ENCODE results near the gene ENOX2.

Gene ENOX2

DNA sequence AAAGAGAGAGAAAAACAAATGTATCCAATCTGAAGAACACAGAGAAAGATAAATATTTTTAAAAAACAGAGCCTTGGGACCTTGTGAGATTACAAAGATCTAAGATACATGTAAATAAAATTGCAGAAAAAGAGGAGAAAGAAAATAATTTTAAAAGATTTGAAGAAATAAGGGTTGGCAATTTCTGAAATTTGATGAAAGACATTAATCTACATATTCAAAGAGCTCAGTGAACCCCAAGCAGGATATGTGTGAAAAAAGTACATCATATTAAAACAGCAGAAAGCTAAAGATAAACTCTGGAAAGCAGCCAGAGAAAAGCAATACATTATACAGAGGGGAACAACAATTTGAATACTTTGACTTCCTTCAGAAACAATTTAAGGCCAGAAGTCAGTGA is 244.7 kb downstream of the ENOX2 start:
- no peak for DNase-seq (ENCODE audit: low read depth, low spot score)
- no peak overlapping the region for H3K27ac ChIP-seq

DNA sequence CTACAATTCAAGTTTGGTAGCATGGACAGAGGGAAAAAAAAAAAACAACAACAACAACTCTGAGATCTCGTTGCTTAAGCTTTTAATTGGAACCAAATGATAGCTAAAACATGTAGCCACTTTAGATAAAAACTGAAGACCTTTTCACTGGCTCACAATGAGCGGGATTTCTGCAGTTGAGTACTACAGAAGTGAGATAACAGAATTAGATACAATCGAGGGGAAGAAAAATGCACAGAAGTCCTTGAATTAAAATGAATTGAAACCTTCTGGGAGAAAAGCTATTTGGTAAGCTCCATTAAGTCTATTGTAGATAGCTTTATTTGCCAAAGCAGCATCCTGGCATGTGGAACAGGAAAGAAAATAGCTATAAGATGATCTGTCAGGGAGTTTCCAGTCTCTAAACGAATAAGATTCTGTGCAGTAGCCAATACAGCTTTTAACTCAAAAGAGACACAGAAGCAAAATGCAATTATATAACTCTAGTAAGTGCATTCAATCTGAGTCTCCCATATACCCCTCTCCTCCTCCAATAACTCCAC is 248.5 kb downstream of the ENOX2 start:
- no peak overlapping the region for H3K27ac ChIP-seq
- no peak for DNase-seq (ENCODE audit: low read depth, low spot score)

DNA sequence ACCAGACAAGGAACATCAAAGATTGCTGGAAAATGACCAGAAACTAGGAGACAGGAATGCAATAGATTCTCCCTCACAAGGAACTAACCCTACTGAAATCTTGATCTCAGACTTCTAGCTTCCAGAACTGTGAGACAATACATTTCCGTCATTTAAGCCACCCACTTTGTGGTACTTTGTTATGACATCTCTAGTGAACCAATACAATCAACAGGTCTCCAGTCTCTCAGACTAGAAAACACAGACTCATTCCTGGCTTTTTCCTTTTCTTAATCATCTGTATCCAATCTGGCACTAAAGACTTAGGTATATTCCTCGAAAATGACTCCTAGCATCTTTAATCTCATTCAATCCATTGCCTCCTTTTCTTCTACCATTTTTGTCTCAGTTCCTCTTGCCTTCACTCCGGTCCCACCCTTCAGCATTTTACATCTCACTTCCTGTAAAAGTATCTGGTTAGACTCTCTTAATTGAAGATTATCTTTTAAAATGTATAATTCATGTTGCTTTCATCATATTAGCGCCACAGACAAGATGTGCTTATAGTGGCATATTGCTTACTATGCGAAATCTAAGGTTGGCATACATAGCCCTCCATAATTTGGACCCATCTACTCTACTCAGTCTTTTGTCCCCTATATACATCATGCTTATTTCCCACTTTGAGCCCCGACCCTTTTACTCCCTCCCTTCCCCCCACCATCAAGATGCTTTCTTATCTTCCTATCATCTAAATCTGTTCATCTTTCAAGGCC is 250.0 kb downstream of the ENOX2 start:
- DNase-seq (ENCODE audit: low read depth, low spot score): no peak
- H3K27ac ChIP-seq: no peak overlapping the region

DNA sequence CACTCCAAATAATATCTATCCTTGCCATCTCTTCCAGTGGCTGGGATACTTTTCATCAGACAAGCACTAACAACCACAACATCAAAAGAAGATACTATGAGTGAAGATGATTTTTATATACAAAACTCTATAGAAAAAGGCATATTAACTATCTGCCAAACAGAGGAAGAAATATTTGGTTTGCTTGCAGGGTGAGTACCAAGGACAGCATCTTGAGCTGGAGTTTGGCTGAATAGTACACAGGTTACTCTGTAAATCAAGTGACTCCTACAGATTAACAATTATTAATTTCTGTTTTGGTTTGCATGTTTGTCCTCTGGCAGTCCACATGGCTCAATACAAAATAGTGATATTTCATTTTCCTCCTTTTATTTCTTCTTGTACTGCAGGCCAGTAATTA is 253.3 kb downstream of the ENOX2 start:
- no peak for DNase-seq (ENCODE audit: low read depth, low spot score)

DNA sequence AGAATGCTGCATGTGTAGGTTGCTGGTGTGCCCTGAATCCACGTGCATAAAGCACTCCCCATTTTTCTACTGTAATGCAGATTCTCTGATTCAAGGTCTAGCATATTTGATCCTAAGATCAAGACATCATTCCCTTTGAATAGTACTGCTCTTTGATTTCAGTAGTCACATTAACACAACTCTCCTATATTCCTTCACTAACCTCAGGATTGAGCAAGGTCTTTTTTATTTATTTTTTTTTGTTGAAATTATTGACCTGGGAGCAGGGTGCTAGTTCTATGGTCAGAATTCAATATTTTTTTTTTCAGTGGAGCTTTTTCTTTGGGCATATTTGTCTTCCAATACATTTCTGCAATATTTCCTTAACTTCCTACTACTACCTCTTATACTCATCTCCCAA is 255.5 kb downstream of the ENOX2 start:
- no peak for DNase-seq (ENCODE audit: low read depth, low spot score)
- H3K27ac ChIP-seq: no peak overlapping the region

More for the DNA sequence above, 253.3 kb downstream of the ENOX2 start:
- H3K27ac ChIP-seq: no peak overlapping the region

DNA sequence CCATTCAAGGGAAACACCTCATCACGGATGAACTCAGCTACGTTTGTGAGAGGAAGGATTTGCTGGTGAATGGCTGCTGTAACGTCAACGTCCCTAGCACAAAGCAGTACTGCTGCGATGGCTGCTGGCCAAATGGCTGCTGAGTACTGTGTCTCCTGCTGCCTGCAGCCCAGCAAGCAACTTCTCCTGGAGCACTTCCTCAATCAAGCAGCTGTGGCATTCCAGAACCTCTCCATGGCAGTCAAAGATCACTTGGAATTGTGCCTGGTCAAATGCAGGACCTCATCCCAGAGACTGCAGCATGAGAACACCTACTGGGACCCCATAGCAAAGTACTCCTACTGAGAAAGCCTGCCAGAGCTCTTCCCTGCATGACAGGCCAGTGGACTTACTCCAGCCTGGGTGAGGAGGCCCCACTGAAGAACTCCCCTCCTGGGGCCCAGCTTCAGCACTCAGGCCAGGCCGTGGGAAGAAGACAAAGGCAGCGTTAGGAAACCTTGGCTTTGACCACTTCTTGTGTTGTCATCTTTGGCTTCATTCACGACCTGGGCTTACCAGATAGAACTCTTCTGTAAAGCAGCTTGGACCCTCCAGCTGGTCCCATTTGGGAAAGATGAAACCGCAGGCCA is 256.9 kb downstream of the ENOX2 start:
- no peak for DNase-seq (ENCODE audit: low read depth, low spot score)
- no peak overlapping the region for H3K27ac ChIP-seq

DNA sequence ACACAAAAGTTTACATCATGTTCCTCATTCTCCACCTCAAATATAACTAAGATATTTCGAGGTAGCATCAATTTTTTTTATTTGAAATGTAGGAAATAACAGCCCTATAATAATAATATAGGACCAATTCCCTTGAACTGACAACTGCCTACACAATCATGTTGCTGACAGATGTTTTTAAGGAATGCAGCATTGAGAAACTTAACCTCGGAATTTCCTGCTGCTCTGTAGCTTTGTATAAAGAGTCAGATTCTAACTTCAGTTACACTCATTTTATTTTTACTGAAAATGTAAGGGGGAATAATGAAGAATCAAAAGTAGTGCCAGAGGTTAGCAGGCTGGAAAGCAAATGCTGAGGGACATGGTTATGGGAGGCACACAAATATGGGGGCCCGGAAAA is 265.4 kb downstream of the ENOX2 start:
- H3K27ac ChIP-seq: no peak overlapping the region
- DNase-seq (ENCODE audit: low read depth, low spot score): no peak

DNA sequence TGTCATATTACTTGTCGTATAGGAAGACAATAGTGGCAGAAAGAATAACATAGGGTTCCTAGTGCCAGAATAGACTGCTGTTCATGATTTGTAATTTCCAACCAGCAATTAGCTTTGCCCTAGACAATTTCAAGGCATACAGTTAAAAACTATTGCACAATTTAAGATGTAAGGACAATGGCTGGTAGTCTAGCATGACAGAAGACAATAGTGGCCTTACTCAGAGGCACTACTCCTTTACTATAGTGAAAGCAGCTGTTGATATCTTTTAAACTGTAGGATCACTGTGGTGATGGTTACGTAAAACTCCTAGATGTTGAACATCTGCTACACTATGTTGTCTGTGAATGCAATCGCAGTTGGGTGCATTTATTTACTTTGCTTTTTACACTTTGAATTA is 266.7 kb downstream of the ENOX2 start:
- no peak overlapping the region for H3K27ac ChIP-seq
- no peak for DNase-seq (ENCODE audit: low read depth, low spot score)

DNA sequence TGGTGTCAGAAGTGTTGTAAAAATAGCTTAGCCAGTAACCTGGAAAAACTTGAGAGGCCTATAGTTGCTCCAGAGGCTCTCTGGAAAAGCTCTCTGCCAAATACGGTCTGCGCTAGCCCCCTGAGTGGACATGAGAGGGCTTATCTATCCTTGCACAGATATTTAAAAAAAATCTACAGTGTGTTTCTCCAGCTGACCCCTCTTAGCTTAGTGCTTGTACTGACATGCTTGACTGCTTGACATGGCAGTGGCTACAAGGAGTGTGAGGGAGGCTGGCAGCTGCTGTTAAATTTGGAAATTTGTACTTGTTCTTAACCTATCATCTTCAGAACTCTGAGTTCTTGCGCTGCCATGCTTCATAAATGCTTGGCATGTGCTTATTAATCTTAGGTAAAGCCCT is 272.0 kb downstream of the ENOX2 start:
- no peak overlapping the region for H3K27ac ChIP-seq

DNA sequence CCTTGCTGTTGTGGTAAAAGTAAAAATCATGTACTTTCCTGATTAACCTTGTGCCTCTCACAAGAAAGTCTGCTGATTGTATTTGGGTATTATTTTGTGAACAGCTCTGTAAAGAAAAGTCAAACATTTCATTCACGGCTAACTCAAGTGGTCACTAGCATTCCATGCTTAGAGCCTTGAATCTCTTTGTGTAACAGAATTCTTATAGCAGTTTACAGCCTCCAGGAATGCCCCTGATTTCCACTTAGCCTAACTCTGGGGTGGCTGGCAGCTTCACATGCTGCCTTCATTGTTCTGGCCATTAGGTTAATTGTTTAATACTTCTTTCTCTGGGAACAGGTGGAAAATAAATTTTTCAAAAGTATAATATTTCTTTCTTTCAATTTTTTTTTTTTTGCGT is 274.5 kb downstream of the ENOX2 start:
- H3K27ac ChIP-seq: no peak overlapping the region
- DNase-seq (ENCODE audit: low read depth, low spot score): no peak

More for the DNA sequence above, 272.0 kb downstream of the ENOX2 start:
- DNase-seq (ENCODE audit: low read depth, low spot score): no peak

DNA sequence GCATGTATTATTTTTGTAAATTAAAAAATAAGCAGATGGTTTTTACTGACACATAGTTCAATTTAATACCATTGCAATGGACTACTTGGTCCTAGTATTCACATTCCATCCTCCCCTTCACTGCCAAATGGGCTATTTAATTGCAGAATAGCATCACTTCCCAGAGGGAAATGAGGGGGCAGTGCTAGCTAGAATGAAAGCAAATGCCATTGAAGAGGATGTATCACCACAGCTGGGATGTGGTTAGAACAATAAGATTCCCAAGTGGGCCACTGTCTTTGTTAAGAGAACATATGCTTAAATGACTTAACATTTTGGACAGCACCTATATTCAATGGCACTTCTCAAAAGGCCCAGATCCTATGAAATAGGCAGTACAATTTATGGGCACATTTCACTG is 276.5 kb downstream of the ENOX2 start:
- no peak overlapping the region for H3K27ac ChIP-seq
- DNase-seq (ENCODE audit: low read depth, low spot score): no peak

DNA sequence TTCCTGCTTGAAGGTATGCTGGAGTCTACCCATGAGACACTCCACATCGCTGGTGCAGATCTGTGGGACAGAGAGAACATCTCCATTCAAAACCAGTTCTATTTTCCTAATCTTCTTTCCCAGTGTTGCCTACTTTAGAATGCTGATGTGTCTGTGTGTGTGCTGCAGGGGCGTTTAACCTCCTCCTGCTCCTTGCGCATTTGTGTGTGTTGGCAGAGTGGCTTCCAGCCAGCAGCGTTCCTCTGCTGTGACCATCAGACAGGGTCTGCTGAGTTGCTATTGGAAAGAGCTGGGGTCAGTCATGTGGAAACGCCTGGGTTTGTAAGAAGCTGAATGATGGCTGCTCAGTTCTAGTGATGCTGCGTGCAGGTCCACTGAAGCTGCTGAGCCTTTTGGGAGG is 277.6 kb downstream of the ENOX2 start:
- DNase-seq (ENCODE audit: low read depth, low spot score): no peak
- H3K27ac ChIP-seq: no peak overlapping the region

DNA sequence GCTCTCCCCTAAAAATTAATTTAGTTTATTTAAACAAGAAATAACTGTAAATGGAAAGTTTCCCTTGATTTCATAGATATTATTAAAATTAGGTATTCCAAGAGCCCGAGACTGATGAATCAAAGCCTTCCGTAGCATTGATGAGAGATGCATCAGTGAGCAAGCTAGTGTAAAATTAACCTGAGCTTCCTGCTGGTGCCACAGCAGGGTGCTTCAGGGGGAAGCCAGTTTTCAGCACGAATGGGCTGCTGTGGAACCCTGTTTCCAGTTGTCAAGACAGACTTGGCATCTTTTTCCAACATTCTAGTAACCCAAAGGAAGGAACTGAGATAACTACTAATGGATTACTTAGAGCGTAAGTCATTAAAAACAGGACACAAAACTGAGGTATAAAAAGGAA is 279.5 kb downstream of the ENOX2 start:
- no peak for DNase-seq (ENCODE audit: low read depth, low spot score)
- H3K27ac ChIP-seq: no peak overlapping the region

DNA sequence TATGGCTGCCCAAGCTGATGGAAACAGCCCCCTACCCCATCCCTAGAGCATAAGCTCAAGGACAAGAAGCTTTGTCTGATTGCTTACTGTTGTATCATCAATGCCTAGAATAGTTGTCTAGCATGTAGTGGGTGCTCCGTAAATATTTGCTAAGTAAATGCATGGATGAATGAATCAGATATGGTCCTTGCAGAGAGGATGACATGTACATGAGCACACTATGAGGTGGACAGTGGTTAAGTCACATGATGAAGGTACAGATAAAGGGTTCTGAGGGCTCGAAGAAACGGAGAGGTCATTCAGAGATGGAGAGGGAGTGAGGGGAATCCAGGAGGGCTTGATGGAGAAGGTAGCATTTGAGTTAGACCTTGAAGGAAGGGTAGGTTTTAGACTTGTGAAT is 287.1 kb downstream of the ENOX2 start:
- H3K27ac ChIP-seq: no peak overlapping the region
- no peak for DNase-seq (ENCODE audit: low read depth, low spot score)

DNA sequence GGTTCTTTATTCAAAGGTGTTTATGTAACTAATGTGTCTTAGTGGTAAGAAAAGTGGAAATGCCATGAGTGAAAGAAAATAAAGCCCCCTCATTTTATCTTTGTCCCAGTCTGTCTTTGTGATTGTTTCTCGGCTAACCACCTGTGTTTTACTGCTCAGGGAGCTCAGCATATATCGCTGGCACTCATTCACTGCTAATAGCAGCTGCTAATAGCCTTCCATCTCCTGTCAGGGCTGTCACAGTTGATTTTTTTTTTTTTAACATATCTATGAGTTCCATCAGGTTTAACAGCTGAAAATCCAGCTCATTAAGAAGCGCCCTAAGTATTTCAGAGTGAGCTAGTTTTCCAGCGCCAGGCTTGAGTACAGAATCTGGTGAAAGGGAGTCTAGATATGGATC is 295.6 kb downstream of the ENOX2 start:
- DNase-seq (ENCODE audit: low read depth, low spot score): no peak
- no peak overlapping the region for H3K27ac ChIP-seq

DNA sequence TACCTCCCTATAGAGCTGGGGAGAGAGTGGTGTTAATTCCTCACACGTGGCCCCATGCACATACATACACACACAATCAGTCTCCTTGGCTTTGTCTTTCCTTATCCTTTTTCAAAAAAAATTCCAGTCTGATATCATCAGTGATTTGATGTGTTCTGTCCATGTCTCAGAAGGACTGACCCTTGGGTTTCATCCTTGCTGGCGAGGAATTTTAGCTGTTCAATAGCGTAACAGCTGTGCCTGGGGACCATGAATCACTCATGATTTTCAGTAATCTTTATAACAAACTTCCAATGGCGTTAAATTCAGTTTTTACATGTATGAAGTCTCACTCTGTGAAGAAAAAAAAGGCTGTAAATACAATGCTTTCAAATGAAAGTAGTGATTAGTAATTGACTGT is 296.6 kb downstream of the ENOX2 start:
- DNase-seq (ENCODE audit: low read depth, low spot score): no peak
- no peak overlapping the region for H3K27ac ChIP-seq

DNA sequence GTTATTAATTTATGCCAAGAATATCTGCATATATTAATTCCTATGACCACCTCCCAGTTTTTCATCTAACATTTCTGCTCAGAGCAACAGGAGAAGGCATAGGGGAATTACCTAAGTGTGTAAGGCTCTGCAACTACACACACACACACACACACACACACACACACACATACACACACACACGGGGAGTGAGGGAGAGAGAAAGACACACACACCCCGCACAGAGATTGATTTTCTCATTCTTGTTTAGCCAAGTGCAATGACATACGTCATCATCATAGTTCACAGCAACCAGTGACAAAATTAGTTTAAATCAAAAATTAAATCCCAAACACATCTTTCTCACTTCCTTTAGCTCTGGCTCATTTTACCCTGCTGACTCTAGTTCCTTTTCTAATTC is 298.1 kb downstream of the ENOX2 start:
- DNase-seq (ENCODE audit: low read depth, low spot score): no peak
- no peak overlapping the region for H3K27ac ChIP-seq

DNA sequence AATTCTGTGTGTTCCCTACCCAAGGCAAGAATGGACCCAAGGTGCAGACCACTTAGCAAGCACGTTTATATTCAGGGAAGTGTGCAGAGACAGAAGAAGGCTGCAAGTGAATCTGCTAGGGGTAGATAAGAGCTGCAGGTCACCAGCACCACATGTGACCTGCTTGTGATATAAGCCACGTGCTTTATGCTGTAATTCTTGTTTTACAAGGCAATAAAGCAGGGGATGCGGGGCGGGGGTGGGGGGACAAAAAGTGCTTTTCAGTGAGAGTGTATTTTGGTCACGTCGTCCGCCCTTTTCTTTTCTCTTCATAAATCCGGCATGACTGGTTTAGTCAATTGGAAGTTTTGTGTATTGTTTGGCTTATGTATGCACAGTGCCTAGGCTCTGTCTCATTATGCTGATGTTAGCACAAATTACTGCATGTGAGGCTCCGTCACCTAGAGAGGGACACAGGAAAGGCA is 308.5 kb downstream of the ENOX2 start:
- no peak for DNase-seq (ENCODE audit: low read depth, low spot score)
- H3K27ac ChIP-seq: no peak overlapping the region

DNA sequence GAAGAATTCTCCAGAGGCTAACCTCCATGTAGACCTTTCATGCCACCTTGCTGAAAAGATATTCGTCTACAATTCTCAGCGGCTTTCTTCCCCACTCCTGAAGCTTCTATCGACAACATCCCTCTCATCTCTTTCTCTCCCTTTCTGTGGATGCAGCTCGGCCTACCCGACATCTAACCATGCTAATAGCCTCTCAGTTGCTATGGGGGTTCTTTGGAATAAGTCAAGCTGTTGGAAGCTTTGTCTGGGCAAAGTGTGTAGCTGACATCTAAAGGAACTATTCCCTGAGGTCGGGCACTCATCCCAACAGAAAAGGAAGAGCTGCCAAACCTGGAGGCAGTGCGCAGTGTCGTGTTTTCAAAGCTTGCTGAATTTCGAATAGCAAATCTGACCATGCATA is 309.1 kb downstream of the ENOX2 start:
- DNase-seq (ENCODE audit: low read depth, low spot score): no peak

DNA sequence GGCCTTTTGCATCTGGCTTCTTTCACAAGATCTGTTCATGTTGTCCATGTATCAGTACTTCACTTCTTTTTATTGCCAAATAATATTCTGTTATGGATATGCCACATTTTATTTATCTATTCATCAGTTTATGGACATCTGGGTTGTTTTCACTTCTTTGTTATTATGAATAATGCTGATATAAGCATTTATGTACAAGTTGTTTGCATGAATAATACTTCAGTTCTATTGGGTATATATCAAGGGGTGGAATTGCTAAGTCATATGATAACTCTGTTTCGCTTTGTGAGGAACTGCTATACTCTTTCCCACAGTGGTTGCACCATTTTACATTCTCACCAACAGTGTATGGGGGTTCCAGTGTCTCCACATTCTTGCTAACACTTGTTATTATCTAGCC is 310.8 kb downstream of the ENOX2 start:
- H3K27ac ChIP-seq: no peak overlapping the region
- DNase-seq (ENCODE audit: low read depth, low spot score): no peak

More for the DNA sequence above, 309.1 kb downstream of the ENOX2 start:
- no peak overlapping the region for H3K27ac ChIP-seq

DNA sequence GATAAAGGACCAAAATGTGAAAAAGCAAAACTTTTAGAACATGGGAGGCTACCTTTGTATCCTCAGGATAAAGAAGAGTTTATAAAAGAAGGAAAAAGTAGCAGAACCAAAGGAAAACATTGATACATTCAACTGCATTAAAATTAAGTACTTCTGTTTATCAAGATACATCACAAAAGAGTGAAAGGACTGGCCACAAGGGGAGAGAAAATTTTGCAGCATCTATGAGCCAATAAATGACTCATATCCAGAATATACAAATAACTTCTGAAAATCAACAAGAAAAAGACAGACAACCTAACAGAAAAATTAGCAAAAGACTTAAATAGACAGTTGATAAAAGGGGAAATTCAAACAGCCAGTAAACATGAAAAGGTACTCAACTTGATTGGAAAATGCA is 324.1 kb downstream of the ENOX2 start:
- H3K27ac ChIP-seq: no peak overlapping the region

DNA sequence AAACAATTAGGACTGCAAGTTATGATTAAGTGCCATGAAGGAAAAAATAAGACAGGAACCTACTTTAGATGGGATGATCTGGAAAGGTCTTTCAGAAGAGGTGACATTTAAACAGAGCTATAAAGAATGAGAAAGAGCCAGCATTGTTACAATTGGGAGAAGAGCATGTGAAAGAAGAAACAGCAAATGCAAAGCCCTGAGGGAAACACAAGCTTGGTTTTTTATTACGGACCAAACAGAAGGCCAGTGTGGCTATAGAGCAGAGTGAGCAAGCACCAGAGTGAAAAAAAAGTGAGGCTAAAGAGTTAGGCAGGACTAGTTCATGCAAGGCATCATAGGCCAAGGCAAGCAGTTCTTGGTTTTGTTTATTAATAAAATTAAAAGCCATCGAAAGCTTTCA is 325.6 kb downstream of the ENOX2 start:
- DNase-seq (ENCODE audit: low read depth, low spot score): no peak
- H3K27ac ChIP-seq: no peak overlapping the region

More for the DNA sequence above, 324.1 kb downstream of the ENOX2 start:
- no peak for DNase-seq (ENCODE audit: low read depth, low spot score)

Measured in epithelial cell of prostate (primary cell).